Testis (tissue), 3 donors: ENCODE data around the gene ACAA1. TPM values are rescaled to one million over a fixed set of nuclear protein-coding genes. Genes with fewer than 3 reads are reported as not detected.

Source experiments
- DNase-seq: peaks from one replicate; pipeline ENCODE4 v3.0.0-alpha.2; 2019
- H3K27ac ChIP-seq, 2 donors: fragments of 200-600 bp; sonication (generic); one replicate each; pipeline ENCODE4 v1.5.1; 2019
- H3K27me3 ChIP-seq: fragments of 200-600 bp; sonication (generic); one replicate; pipeline ENCODE4 v1.5.1; 2019
- H3K36me3 ChIP-seq: fragments of 200-600 bp; sonication (generic); one replicate; pipeline ENCODE4 v1.5.1; 2017; ENCODE audit warnings: low read depth; ENCODE audit errors: missing control alignments
- H3K4me1 ChIP-seq: fragments of 200-600 bp; sonication (generic); one replicate; pipeline ENCODE4 v1.5.1; 2019
- H3K4me3 ChIP-seq, 2 donors: fragments of 200-600 bp; sonication (generic); one replicate each; pipeline ENCODE4 v1.5.1; 2017 to 2019
- H3K9me3 ChIP-seq: fragments of 200-600 bp; sonication (generic); one replicate; pipeline ENCODE4 v1.5.1; 2017
- CTCF ChIP-seq, 3 experiments: fragments of 450-650 bp in 2 of 3; fragments of 200-600 bp in 1 of 3; sonication (generic) in 1 of 3; IDR thresholded peaks; one replicate each; pipeline ENCODE4 v1.5.1; 2016 to 2019; ENCODE audit warnings: antibody characterized with exemption in 3 of 3, mild to moderate bottlenecking in 2 of 3, moderate library complexity in 1 of 3
- POLR2A ChIP-seq: fragments of 450-650 bp; IDR thresholded peaks from one replicate; pipeline ENCODE4 v1.6.1; 2017; ENCODE audit warnings: antibody characterized with exemption, mild to moderate bottlenecking, moderate library complexity
- WGBS, 2 donors: methylation state at CpG; one replicate each; pipeline ENCODE4 v1.1.5; 2018; 5-methylcytosine and 5-hydroxymethylcytosine counted together
- intact Hi-C: fragments of 100-400 bp; cut with DNase I; formaldehyde crosslinking; loops from one replicate; pipeline ENCODE4 v1.15.1; 2023; ENCODE audit warnings: low total_unique reads
- polyA plus RNA-seq: library from polyadenylated mRNA; stranded (reverse); fragments of 350-450 nt; fragmentation: Illumina TruSeq; extraction: RNeasy Lipid Tissue Mini Kit (QIAGEN cat#74804); gene quantifications from one replicate; pipeline ENCODE4 v1.2.3, GENCODE V29; 2014; ENCODE audit warnings: low read depth, low replicate concordance; ENCODE audit not compliant: insufficient read depth
- total RNA-seq, 2 donors: library from RNA; depleted of rRNA; stranded (reverse); fragments of >200 nt; gene quantifications; one replicate each; pipeline ENCODE4 v1.2.3, GENCODE V29; 2016

ACAA1 gene
- total and polyA plus RNA-seq, 3 donors from 2014 or later: 50.7 to 60.9 (median 58.3) TPM

GRCh38 chr3:38110314-38111050, 26.4 kb downstream of the ACAA1 start:
- H3K36me3 ChIP-seq: no peaks in the 10 kb centered on the region
- no peaks in the 10 kb centered on the region for H3K4me1 ChIP-seq
- intact Hi-C loops: no loop called here
- no peak overlapping the region for H3K27ac ChIP-seq
- TF ChIP-seq POLR2A (no peak), CTCF (IDR thresholded peaks at IDR 0.05) (no peak)
- no peaks in the 10 kb centered on the region for H3K9me3 ChIP-seq
- no peak overlapping the region for H3K4me3 ChIP-seq
- WGBS, 2 donors: 87 to 95% methylated on average over 6 of the region's 6 CpGs
- H3K27me3 ChIP-seq: no peaks in the 10 kb centered on the region
- no peak for DNase-seq

GRCh38 chr3:38109580-38110313, 27.2 kb downstream of the ACAA1 start:
- TF ChIP-seq POLR2A (no peak), CTCF (IDR thresholded peaks at IDR 0.05) (no peak)
- Histone ChIP-seq H3K4me1 (no peaks in the 10 kb centered on the region), H3K9me3 (no peaks in the 10 kb centered on the region), H3K36me3 (no peaks in the 10 kb centered on the region), H3K27me3 (no peaks in the 10 kb centered on the region), H3K4me3 (no peak overlapping the region), H3K27ac (no peak overlapping the region)
- WGBS, 2 donors: 94 to 98% methylated on average over 12 to 17 of the region's 17 CpGs
- no peak for DNase-seq
- intact Hi-C loops: no loop called here

- TF ChIP-seq CTCF (IDR thresholded peaks at IDR 0.05) (no peak), POLR2A (no peak)
- 84 to 85% methylated on average over 2 to 11 of the region's 11 CpGs for WGBS, 2 donors
- no peak for DNase-seq
- Histone ChIP-seq H3K4me1 (no peaks in the 10 kb centered on the region), H3K27ac (no peak overlapping the region), H3K9me3 (no peaks in the 10 kb centered on the region), H3K27me3 (no peaks in the 10 kb centered on the region), H3K4me3 (no peak overlapping the region), H3K36me3 (no peaks in the 10 kb centered on the region)
- intact Hi-C loops: no loop called here
These were observed 28.0 kb downstream of the ACAA1 start for GRCh38 chr3:38108649-38109579.

GRCh38 chr3:38107911-38108648, 28.8 kb downstream of the ACAA1 start:
- Histone ChIP-seq H3K27me3 (no peaks in the 10 kb centered on the region), H3K4me3 (no peak overlapping the region), H3K27ac (no peak overlapping the region), H3K9me3 (no peaks in the 10 kb centered on the region), H3K36me3 (no peaks in the 10 kb centered on the region), H3K4me1 (no peaks in the 10 kb centered on the region)
- intact Hi-C loops: no loop called here
- TF ChIP-seq CTCF (IDR thresholded peaks at IDR 0.05) (no peak), POLR2A (no peak)
- no peak for DNase-seq
- 77 to 100% methylated on average over 4 to 7 of the region's 7 CpGs for WGBS, 2 donors
